GM12891 (cell line): ENCODE results near the gene NR5A2.

Experiments
- DNase-seq: peaks from one replicate; pipeline ENCODE4 v3.0.0; 2011; ENCODE audit warnings: low spot score; ENCODE audit not compliant: insufficient read length
- FAIRE-seq: peaks from 2 replicates; lab custom pipeline; 2011; peaks lifted over from hg19 to GRCh38; lab: Jason Lieb, UNC
- PAX5 ChIP-seq: IDR thresholded peaks from 2 replicates; pipeline ENCODE4 v1.6.1; 2011; ENCODE audit warnings: low read length, moderate library complexity, mild to moderate bottlenecking; ENCODE audit not compliant: insufficient read depth, severe bottlenecking
- POLR2AphosphoS5 ChIP-seq: IDR thresholded peaks from 2 replicates; pipeline ENCODE4 v1.6.1; 2011; ENCODE audit warnings: low read depth, low read length, control low read depth
- SPI1 ChIP-seq: IDR thresholded peaks from 2 replicates; pipeline ENCODE4 v1.6.1; 2011; ENCODE audit warnings: low read depth, low read length, control low read depth

The NR5A2 gene

DNA sequence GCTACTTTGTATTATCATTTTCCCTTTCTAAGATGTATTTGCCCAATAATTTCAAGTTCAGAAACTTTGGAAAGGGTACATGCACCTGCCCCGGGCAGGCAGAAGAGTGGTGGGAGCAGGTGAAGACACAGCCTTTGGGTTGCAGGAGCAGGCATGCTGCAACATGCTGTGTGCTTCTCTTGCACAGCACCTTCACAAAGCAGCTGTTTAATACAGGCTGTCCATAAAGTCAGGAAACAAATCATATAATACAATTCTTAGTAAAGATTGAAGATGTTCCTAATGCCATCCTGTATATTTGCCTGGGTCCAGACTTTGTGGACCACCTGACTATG lies 199.4 kb downstream of the NR5A2 start:
- TF ChIP-seq PAX5 (no peak), SPI1 (no peak), POLR2AphosphoS5 (no peak)
- DNase-seq (no peak), FAIRE-seq (no peak)
